NCI-H69 (cell line): ENCODE data around the gene ATAD3B.
"Not testable (repeated sequence)": the region's sequence is repeated elsewhere in the genome, so short reads cannot be mapped to it uniquely, and the experiment has no call there.

Experiments used
- DNase-seq: peaks from one replicate; lab custom pipeline; 2025; lab: John Stamatoyannopoulos, UW

Gene ATAD3B

DNA sequence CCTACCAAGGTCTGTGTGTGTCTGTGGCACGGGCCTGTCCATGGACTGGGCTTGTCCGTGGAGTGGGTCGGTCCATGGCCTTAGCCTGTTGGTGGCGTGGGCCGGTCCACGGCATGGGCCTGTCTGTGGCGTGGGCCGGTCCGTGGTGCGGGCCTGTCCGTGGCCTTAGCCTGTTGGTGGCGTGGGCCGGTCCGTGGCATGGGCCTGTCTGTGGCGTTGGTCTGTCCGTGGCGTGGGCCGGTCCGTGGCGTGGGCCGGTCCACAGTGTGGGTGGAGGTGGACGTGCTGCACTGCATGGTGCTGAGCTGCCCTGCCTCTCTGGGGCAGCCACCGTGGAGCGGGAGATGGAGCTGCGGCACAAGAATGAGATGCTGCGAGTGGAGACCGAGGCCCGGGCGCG, 10.2 kb downstream of the ATAD3B start:
- not testable (repeated sequence) for DNase-seq

DNA sequence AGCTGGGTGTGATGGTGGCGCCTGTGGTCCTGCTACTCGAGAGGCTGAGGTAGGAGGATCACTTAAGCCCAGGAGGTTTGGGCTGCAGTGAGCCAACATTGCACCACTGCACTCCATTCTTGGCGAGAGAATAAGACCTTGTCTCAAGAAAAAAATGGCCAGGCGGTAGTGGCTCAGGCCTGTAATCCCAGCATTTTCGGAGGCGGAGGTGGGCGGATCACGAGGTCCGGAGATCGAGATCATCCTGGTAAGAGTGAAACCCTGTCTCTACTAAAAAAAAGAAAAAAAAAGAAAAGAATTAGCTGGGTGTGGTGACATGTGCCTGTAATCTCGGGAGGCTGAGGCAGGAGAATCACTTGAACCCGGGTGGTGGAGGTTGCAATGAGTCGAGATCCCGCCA, 11.3 kb downstream of the ATAD3B start:
- no peak for DNase-seq

GRCh38 chr1:1483714-1484113, 12.1 kb downstream of the ATAD3B start:
- DNase-seq: no peak

- not testable (repeated sequence) for DNase-seq
Measured at GRCh38 chr1:1484976-1485750, 13.6 kb downstream of the ATAD3B start.

GRCh38 chr1:1485755-1486317, 14.3 kb downstream of the ATAD3B start:
- not testable (repeated sequence) for DNase-seq

GRCh38 chr1:1487701-1488100, 16.1 kb downstream of the ATAD3B start:
- no peak for DNase-seq

GRCh38 chr1:1489231-1489630, 17.7 kb downstream of the ATAD3B start:
- DNase-seq: no peak

DNA sequence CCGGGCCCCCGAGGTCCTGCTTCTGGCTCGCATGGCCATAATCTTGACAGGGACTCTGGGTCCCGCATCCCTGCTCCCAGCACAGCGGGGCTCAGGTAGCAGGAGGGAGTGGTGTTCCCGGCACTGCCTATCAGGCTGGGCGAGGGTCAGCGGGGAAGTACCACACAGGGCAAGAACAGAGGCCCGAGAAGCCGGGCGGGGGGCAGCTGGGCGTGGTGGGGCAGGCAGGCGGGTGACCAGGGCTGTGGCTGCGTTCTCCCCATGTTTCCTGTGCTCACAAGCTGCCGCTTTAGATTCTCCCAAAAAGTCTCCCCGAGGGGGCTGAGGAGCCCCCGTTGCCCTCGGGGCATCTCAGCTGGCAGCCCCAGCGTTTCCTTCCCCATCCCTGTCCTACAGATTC, 18.3 kb downstream of the ATAD3B start:
- DNase-seq: no peak

DNA sequence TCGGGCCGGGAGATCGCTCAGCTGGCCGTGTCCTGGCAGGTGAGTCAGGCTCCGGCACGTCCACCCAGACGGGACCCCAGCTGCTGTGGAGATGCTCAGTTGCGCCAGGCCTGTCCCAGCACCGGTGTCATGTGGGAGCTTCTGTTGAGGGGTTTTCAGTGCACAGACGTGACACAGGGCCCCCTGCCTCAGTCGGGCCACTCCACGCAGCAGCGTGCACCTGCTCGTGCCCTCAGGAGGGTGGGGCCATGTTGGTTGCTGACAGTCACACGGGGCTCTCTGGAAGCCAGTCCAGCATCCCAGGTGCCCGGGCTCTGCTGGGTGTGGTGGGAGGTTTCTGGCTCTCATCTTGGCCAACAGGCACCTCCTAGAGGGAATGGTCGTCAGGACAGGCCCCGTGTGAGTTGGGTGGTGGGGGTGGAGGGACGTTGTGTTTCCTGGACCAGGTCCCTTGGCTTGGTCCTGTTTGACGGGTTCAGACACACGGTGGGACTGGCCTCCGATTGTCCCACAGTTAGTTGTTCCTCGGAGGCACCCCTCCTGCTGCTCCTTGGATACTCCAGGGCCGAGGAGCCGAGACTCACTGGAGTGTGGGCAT, 19.2 kb downstream of the ATAD3B start:
- DNase-seq: no peak

DNA sequence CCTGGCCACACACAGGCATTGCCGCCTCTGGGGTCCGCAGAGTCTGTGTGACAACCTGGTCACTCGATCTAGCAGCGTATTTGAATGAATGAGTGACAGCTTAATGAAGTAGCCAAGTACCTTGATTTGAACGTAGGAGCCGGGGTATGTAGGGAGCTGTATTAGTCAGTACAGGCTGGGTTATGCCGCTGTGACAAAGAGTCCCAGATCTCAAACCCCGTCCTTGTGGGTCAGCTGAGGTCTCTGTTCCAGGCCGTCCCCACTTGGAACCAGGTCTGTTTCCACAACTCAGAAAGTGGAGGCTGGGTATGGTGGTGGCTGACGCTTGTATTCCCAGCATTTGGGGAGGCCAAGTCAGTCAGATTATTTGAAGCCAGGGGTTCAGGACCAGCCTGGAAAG, 20.0 kb downstream of the ATAD3B start:
- DNase-seq: no peak

GRCh38 chr1:1494311-1494710, 22.7 kb downstream of the ATAD3B start:
- not testable (repeated sequence) for DNase-seq

DNA sequence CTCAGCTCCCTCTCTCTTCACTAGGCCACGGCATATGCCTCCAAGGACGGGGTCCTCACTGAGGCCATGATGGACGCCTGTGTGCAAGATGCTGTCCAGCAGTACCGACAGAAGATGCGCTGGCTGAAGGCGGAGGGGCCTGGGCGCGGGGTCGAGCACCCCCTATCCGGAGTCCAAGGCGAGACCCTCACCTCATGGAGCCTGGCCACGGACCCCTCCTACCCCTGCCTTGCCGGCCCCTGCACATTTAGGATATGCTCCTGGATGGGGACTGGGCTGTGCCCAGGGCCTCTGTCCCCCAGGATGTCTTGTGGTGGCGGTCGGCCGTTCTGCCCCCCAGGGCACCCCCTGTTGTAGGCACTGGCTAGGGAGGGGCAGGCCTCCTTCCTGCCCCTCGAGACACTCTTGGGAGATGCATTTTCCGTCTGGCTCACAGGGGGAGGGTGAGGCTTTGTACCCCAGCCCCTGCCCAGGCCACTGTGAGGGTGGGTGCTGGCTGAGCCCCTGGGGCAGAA, 24.0 kb downstream of the ATAD3B start:
- DNase-seq: not testable (repeated sequence)

- DNase-seq: peak; percentile 72
Measured at GRCh38 chr1:1504777-1505365, 33.3 kb downstream of the ATAD3B start.

- DNase-seq: peak; percentile 38
Measured at GRCh38 chr1:1505366-1505798, 33.8 kb downstream of the ATAD3B start.

- not testable (repeated sequence) for DNase-seq
Measured at GRCh38 chr1:1505801-1506200, 34.2 kb downstream of the ATAD3B start.

- no peak for DNase-seq
Measured at GRCh38 chr1:1507305-1507704, 35.7 kb downstream of the ATAD3B start.

DNA sequence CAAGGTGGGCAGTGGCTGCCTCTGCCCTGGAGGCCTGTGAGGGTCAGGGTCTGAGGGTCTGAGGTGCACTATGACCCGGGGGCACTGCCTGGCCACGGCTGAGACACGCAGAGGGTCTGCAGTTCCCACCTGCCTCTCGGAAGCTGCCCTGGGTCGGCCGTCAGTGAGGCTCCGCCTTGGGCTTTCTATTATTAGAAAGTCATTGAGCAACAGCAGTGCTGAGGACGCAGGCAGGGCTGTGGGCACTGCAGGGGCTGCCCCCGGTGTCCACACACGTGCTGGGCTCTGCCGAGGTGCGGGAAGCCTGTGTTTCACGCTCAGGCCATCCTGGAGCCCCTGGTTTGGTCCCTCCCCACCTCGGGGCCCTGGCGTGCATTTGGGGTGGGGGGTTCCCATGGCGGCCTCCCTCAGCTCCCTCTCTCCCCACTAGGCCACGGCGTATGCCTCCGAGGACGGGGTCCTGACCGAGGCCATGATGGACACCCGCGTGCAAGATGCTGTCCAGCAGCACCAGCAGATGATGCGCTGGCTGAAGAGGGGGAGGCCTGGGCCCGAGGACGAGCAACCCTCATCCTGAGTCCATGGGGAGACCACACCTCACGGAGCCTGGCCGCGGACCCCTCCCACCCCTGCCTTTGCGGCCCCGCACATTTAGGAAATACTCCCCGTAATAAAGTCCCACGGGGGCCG, 37.4 kb downstream of the ATAD3B start:
- not testable (repeated sequence) for DNase-seq

DNA sequence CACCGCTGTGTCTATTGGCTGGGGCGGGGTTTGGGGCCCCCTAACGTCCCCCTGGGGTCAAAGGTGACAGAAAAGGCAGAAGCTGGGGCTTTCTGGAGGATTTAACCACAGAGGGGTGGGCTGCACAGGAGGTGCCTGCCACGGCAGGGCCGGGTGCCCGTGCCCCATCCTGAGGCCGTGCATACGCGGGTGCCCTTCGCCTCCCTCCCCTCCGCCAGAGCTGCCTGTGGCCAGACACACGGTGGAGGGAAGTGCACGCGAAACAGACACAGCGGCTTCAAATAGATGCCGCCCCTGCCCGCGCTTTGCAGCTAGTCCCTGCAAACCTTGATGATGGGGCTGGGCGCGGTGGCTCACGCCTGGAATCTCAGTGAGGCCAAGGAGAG, 37.9 kb downstream of the ATAD3B start:
- DNase-seq: not testable (repeated sequence)

DNA sequence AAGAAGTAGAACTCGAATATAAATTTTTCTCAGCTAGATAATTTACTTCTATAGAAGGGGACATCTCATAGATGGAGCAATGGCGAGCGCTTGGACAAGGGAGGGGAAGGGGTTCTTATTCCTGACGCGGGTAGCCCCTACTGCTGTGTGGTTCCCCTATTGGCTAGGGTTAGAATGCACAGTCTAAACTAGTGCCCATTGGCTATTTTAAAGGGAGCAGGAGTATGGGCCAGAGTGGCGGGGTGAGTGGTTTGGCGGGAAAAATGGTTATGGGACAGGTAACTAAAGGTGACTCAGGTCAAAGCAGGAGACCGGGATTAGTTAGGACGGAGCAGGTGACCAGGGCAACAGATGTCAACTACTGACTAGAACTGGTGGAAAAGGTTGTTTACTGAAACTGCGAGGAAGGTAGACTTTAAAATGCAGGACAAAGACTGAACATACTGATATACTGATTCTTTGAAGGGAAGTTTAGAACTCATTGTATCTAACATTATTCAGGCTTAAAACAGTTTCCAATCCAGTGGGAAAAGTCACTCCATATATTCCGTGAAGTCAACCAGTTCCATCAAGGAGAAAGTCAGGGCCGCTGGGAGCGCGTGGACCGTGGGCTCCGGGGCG, 39.5 kb downstream of the ATAD3B start:
- peak; percentile 30 for DNase-seq

GRCh38 chr1:1511533-1512285, 40.1 kb downstream of the ATAD3B start, which contains the start of gene ATAD3A:
Gene ATAD3A, plus strand, starts transcription at chr1:1512162. Its CDS starts 107 bp downstream, at chr1:1512269.
- peak; percentile 97 for DNase-seq

- not testable (repeated sequence) for DNase-seq
Measured at GRCh38 chr1:1512425-1512824, 40.9 kb downstream of the ATAD3B start.
